Activated effector memory CD4-positive, alpha-beta T cell treated with Interleukin-2 at 50 U/mL for 16 hours (primary cell): ENCODE results near the gene AFG3L2.

Experiments
- DNase-seq: peaks from one replicate; pipeline ENCODE4 v3.0.0-alpha.2; 2020

AFG3L2 gene

DNA sequence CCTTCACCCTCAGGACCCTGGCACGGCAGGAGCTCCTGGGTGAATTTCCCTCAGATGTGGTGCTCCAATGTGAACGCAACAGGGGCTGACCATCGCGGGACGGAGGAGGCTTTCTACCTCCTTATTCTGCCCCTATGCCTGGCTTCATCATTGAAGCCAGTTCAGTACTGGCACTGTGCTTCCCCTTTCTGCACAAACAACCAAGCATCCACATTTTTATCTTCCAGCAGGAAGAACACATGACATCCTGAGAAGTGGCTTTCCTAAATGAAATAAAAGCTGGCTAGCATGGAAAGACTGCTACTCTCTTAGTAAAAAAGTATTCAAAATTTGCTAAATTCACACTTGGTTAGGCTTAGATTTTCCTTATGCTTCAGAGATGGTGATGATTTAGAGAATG, 24.8 kb downstream of the AFG3L2 start:
- DNase-seq, result no peak

DNA sequence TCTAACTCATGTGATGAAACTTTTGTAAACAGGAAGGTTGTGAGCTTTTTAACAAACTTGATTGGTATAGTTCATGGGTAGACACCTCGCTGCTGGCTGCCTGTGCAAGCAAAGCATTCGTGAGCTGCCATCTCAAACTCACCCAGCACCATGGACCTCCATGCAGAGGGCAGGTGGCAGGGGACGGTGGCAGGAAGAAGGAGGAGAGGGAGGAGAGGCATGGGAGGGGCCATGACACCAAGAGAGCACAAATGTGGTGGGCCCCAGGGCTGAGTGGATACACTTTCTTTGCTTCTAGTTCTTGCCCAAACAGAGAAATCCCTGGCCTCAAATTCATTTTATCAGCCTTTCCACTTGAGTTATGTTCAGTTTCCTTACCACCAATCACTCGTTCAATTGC, 29.1 kb downstream of the AFG3L2 start:
- no peak for DNase-seq

DNA sequence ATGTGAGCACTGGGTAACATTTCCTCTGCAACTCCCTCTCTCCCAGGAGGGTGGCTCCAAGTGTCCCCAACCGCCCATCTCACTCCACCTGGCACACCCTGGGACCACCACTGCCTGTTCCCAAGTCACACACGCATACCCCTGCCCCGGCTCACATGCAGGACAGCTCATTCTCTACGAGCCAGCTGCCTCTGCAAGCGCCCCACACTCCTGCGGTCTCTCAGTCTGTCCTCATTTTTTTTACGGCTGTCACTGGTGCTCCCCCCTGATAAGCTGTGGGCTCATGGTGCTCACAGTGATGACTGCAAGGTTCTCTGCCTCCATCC, 30.8 kb downstream of the AFG3L2 start:
- DNase-seq, result no peak

DNA sequence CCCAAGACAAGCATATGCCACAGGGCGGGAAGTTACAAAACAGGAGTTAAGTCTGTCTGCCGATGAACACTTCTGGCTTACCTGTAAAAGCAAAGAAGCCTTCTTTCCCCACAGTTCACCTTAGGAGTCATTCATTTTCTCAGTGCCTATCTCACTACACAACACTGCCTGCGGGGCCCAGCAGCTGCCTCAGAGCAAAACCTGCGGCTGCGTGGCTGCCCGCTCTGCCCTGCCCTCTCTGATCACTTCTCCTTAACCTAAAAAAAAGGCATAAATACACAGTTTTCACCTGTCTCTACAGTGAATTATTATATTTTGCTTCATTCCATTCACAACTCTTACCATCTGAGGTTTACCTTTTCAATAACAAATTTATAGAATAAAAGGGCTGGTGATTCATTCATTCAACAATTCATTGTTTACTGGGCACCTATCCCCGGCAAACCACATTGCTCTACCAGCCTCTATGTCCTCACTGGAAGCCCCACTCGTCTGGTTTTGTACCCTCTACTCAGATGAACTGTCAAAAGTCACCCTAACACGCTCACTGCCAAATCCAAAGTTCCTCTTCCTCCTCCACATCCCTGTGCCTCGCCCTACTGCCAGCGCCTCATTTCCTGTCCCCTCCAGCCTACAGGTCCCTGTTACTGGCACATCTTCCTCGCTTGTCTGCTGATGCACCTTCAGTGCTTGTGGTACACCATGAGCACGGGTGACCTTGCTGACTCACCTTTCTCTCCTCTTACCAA, 31.4 kb downstream of the AFG3L2 start:
- DNase-seq, result no peak

DNA sequence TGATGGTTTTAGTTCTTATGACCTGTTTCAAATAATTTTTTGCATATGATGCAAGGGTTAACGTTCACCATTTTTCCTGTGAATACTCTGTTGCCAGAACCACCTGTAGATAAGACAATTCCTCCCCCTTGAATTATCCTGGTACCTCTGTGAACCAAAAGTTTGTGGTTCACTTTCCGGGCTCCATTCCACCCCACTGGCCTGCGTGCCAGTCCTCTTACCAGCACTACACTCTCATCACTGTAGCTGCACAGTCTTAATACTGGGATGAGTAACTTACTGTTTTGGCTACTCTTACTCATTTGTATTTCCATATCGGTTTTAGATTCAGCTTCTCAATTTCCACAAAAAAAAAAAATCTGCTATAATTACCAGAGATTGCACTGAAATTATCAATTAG, 34.4 kb downstream of the AFG3L2 start:
- no peak for DNase-seq

DNA sequence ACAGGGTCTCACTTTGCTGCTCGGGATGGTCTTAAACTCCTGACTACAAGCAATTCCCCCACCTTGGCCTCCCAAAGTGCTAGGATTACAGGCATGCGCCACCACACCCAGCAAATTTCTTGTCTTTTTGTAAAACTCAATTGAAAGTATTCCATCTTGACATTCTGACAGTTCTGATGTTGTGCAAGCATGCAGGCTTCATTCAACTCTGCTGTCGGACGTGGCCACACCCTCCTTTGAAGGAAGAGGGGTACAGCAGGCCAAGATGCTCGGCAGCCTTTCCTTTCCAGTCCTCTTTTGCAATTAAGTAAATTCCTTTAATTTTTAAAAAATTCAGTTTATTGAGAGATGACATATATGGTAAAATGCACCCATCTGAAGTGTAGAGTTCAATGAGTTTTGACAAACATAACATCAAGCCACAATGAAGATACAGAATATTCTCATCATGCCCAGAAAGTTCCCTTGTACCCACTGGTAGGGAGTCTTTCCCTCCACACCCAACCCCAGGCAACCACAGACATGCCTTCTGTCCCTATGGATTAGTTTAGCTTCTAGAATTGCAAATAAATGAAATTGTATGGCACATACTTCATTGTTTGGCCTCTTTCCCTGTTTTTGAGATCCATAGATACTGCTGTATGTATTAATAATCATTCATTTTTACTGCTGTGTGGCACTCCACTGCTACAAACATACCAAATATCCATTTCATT, 35.9 kb downstream of the AFG3L2 start:
- DNase-seq, result no peak

DNA sequence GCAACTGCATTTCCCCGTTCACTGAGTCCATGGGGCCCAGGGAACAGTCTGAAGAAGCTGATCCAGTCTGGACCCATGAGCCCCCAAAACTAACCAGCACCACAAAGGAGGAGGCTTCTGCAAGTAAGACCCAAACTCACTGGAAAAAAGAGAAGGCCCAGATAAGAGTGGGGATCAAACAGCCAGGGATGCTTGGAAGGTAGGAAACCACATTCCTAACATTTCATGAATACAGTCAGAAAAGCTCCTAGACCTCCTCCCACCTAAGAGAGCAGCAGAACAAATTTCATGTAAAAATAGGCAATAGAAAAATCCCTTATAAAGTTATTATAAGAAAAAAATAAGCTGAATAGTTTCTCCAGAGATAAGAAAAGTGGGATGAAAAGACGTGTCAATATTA, 38.6 kb downstream of the AFG3L2 start:
- DNase-seq, result no peak

DNA sequence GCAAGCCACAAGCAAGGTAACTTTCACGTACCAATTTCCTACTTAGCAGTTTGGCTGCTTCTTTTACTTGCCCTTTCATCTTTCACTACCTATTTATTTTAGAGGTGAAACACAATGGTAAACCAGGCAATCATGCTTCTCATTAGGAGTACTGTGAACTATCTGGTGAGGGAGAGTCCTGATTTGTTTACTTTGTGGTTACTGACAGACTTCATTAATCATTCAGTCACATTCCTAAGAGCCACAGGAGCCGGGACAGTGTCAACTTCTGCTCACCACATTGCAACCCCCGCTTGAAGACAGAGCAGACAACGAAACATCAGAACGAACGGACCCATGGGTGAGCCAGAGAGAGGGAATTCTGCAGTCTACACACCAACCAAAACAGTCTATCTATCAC, 40.1 kb downstream of the AFG3L2 start:
- no peak for DNase-seq

DNA sequence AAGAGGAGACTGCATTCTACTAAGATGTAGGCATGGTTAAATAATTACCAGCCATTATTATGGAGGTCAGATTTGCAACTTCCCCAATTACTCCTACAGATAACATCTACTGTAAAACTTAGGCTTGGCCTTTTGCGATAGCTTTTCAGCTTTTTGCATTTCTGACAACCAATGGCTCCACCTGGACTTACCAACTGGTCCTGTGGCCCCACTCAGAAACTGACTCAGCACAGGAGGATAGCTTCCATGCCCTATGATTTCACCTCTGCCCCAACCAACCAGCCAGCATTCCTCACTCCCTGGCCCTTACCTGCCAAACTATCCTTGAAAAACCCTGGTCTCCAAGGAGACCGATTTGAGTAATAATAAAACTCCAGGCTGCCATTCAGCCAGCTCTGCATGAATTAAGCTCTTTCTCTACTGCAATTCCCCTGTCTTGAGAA, 40.8 kb downstream of the AFG3L2 start:
- DNase-seq, result no peak

DNA sequence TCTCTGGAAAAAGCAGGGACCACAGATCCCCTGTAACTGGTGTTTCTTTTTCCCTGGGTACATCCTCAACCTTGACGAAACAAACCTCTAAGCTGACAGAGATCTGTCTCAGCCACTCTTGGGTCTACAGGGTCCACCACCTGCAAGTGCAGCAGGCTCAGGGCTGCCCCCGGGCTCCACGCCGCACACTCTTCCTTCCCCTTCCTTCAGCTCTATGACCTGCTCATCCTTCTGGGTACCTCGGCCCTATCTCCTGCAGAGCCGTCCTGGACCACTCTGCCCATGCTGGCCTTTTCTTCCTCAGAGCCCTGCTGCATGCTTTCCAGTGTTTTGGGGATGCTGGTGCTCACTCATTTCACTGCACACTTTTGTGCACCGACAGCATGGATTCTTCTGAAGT, 41.5 kb downstream of the AFG3L2 start:
- DNase-seq, result no peak

DNA sequence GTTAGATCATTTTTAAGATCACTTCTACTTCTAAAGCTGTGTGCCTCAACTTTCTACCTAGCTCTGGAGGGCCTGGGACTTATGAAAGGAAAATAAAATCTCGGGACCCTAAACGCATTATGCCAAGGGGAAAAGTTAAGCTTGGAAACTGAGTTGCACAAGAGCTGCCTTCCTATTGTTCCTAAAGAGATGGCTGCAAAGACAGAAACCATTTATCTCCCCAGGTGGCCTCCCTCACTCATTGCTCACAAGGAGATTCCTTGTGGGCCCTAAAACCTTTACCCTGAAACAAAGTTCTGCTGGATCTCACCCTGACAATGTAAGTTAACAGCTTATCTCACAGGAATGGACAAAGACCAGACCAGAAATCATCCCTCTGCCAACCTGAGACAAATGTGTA, 42.2 kb downstream of the AFG3L2 start:
- DNase-seq, result no peak

DNA sequence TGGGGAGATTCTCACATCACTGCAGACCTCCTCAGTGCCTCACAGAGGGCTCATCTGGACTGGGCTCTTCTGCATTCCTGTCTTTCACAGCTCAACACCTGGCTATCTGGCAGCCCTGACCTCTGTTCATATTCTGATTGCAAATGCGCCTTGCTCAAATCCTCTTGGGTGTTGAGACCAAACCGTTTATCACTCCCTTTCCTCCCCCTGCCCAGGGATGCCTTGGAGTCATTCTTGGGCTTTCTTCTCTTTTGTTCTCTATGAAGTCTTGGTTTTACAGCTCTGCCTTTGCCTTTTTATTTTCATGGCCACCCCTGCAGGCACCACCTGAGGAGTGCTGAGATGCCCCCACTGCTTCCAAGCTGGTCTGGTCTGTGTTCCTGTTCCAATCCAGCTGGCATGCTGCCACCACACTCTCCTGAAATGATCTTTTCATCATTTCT, 42.6 kb downstream of the AFG3L2 start:
- no peak for DNase-seq

DNA sequence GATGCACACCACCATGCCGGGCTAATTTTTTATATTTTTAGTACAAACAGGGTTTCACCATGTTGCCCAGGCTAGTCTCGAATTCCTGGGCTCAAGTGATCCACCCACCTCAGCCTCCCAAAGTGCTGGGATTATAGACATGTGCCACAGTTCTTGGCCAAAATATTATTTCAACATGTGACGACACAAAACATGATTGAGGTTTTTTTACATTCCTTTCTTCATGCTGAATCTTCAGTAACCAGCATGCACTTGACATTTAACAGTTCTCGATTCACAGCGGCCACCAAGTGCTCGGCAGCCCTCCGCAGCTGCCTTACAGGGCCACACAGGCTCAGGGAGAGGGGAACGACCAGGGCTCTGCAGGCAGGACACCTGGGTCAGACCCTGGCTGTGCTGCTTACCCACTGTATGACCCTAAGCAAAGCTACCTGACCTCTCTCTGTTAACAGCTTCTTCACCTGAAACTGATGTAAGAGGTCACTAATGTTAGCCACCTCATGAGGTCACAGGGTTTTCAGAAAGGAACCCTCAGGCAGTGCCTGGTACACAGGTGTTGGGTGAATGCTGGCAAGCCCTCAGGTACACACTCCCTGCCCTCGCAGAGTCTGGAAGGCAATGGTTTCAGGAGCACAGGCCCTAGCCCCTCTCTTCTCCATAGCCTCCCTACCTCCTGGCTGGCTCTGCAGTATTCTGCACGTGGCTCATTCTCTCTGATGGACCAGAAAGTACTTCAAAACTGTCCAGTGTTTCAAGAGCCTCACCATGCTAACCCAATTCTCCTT, 43.3 kb downstream of the AFG3L2 start:
- no peak for DNase-seq

DNA sequence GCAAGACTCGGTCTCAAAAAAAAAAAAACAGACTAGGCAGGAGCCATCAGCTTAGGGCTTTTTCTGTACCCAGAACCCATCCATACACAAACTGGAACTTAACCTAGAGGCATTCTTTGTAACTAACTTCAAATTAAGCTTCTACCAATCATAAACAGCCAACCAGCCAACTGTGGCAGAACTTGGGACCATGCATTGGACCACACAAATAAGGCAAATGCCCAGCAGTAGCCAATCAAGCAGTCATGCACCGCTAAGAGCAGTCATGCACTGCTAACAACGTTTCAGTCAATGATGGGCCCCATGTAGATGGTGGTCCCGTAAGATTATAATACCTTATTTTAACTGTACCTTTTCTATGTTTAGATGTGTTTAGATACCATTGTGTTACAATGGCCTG, 46.3 kb downstream of the AFG3L2 start:
- DNase-seq, result no peak

DNA sequence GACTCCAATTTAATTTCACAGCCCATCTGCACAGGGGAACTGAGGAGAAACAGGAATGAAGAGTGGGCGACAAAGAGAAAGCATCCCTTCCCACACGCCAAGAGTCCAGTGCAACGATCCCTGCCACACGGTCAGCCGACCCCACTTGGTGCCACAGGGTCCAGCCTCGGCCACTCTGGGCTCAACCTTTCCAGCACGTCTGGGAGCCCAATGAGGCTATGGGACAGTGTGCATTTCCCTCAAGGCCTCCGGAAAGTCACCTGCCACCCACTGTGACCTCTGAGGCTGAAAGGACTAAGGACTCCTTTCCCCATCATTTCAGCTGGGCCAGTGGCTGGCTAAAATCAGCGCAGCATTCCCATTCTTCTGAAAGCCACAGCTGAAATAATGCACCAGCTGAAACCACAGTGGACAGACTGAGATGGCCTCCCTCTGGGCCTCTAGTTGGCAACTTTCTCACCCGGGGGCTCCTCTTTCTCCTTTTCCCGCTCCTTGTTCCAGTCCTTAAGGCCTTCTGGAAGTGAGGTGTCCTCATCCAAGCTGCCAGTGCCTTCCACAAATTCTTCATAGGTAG, 47.8 kb downstream of the AFG3L2 start:
- DNase-seq, result no peak

DNA sequence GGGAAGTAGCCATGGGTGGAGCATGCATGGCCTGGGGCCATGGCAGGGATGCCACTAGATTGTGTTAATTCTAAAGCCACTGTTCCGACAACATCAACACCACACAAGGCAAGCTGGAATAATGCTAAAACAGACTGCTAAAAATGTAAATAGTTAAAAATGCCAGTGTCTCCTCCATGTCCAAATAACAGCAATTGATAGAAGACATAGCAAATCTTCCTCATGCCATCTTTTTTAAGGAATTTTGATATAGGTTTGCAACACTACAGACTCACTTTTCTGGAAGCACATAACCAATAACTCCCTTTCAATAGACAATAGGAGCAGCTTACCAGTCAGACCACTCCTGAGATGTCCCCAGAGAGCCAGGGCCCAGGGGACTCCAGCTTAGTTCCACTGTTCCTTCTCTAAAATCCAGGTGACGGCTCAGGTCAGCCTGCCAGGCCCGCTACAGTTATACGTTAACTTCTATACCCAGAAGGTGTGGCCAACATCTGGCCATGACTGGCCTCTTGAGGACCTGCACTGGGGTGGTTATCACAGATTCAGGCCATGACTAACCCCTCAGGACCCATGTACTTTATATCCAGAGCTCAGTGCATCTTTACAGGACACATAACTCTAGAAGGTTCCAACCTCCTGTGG, 48.7 kb downstream of the AFG3L2 start:
- no peak for DNase-seq

DNA sequence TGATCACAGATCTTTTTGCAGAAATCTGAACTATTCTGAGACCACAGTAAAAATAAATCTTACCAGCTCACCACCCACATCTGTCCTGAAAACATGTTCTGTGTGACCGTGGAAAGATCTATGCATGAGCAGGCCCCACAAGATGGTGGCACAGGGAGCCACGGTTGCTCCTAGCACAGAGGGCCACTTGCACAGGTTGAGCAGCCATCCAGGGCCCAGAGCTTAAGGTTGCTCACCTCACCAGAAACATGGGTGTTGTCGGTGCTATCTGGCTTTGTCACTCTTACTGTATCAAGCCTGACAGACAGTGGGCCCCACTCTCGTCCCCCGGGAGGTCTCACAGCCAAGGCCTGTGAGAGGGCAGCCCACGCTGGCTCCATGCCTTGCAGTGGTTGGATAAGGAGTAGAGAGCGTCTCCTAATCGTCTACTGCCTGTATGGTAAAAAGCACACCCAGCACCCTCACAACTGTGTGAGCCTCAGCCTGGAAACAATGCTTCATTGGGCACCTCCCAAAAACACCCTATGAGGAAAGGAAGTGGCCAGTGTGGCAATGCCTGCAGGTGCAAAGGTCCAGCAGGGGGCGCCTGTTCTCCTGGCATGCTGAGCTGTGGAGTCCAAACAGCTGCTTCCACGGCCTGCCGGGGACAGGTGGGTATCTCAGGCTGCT, 49.4 kb downstream of the AFG3L2 start:
- DNase-seq, result peak; percentile 49

DNA sequence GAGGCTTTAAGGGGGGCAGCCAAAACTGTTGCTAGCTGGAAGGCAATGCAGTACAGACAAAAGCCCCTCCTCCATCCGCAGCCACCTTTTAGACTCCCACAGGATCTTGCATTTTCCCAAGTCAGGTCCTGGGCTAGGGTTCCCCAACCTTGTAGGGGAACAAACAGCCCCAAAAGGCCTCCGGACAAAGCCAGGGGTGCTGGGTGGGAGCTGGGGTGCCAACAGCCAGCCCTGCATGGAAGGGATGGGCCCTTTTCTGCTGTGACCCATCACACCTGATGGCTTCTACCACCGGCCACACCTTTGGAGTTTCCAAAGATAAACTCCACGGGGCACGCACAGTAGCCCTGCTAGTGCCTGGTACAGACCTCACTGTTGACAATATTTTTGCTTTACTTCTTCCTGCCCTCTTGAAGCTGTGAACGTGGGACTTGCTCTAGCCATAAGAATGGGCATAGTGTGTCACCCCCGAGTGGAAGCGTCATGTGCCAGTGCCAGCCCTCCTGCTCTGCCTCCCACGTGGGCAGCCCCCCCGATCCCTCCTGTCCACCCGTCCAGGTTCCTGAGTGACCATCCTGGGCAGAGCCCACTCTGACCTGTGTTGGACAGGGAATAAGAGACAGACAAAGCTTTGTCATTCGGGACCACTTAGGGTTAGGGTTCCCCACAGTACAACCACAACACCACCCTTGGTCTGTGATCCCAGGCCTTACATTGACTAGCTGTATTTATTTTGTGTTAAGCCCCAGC, 50.1 kb downstream of the AFG3L2 start:
- no peak for DNase-seq

DNA sequence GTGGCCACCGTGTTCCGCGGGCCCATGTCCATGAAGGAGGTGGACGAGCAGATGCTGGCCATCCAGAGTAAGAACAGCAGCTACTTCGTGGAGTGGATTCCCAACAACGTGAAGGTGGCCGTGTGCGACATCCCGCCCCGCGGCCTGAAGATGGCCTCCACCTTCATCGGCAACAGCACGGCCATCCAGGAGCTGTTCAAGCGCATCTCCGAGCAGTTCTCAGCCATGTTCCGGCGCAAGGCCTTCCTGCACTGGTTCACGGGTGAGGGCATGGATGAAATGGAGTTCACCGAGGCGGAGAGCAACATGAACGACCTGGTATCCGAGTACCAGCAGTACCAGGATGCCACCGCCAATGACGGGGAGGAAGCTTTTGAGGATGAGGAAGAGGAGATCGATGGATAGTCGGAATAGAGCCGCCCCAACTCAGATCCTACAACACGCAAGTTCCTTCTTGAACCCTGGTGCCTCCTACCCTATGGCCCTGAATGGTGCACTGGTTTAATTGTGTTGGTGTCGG, 51.2 kb downstream of the AFG3L2 start:
- DNase-seq, result no peak

DNA sequence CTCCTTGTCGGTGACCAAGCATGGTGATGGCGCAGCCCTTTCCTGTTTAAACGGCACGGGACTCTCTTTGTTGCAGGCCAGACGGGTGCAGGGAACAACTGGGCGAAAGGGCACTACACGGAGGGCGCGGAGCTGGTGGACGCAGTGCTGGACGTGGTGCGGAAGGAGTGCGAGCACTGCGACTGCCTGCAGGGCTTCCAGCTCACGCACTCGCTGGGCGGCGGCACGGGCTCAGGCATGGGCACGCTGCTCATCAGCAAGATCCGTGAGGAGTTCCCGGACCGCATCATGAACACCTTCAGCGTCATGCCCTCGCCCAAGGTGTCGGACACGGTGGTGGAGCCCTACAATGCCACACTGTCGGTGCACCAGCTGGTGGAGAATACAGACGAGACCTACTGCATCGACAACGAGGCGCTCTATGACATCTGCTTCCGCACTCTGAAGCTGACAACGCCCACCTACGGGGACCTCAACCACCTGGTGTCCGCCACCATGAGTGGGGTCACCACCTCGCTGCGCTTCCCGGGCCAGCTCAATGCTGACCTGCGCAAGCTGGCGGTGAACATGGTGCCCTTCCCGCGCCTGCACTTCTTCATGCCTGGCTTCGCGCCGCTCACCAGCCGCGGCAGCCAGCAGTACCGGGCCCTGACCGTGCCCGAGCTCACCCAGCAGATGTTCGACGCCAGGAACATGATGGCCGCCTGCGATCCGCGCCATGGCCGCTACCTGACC, 51.9 kb downstream of the AFG3L2 start:
- no peak for DNase-seq

DNA sequence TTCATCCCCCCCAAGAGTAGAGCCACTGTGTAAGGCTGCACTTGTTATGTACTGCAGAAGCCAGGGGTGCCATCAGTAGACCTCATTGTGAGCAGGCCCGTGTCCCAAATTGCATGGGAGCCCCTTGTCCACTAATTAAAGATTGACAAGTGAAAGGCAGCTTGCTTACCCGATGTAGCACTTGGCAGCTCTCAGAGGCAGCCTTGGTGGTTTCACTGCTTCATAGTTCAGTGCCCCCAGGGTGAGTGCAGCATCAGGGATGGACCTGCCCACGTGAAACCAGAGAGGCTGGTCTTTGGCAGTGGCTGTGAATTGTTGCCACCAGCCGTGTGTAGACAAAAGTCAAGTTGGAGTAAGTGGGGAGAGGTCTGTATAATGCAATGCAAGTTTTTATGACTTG, 55.7 kb downstream of the AFG3L2 start:
- DNase-seq, result no peak
